Measurements from ENCODE around the gene SHROOM4. TPM values are rescaled to one million over a fixed set of nuclear protein-coding genes. Genes with fewer than 3 reads are reported as not detected.

The SHROOM4 gene
- total RNA-seq, 2 experiments from 2014 or later: not detected

- ChIA-PET POLR2A (no interaction called here), CTCF (ENCODE audit: unreplicated experiment) (no interaction called here)
- H2AFZ ChIP-seq (ENCODE audit: low read length): no peak overlapping the region
- no peaks in the 10 kb centered on the region for H3K9me3 ChIP-seq (ENCODE audit: low read length)
- BruUV-seq (replicated peaks): no TSS peak
- no peak for TF ChIP-seq CTCF (conservative IDR thresholded peaks at IDR 0.05; ENCODE audit: low read length)
- no peak for TF ChIP-seq EZH2phosphoT487 (IDR thresholded peaks at IDR 0.05; ENCODE audit: borderline replicate concordance, low read depth, low read length)
- H3K4me3 ChIP-seq (ENCODE audit: low read depth, low read length, poor library complexity, severe bottlenecking): no peak overlapping the region
- no peaks in the 10 kb centered on the region for H3K79me2 ChIP-seq (ENCODE audit: insufficient read depth, low read depth, low read length)
- H3K27ac ChIP-seq (ENCODE audit: low read depth, low read length, poor library complexity, severe bottlenecking): no peak overlapping the region
- no peak overlapping the region for H3K4me2 ChIP-seq (ENCODE audit: low read length)
- no peak for DNase-seq (ENCODE audit: low spot score)
- no peaks in the 10 kb centered on the region for H3K9me2 ChIP-seq (ENCODE audit: insufficient read depth, low read length)
- no peaks in the 10 kb centered on the region for H4K20me1 ChIP-seq (ENCODE audit: insufficient read depth, low read length)
- no peaks in the 10 kb centered on the region for H3K36me3 ChIP-seq (ENCODE audit: insufficient read depth, low read length)
- H3K4me1 ChIP-seq (ENCODE audit: insufficient read depth, low read length, poor library complexity, severe bottlenecking): no peaks in the 10 kb centered on the region
- intact Hi-C loops (cut with micrococcal nuclease; ENCODE audit: unreplicated experiment): no loop called here
Measured at GRCh38 chrX:50779694-50780093, 34.3 kb downstream of the SHROOM4 start.

GRCh38 chrX:50778272-50778671 lies 35.7 kb downstream of the SHROOM4 start:
- Histone ChIP-seq H3K27ac (ENCODE audit: low read depth, low read length, poor library complexity, severe bottlenecking) (no peak overlapping the region), H3K9me2 (ENCODE audit: insufficient read depth, low read length) (no peaks in the 10 kb centered on the region), H2AFZ (ENCODE audit: low read length) (no peak overlapping the region), H3K79me2 (ENCODE audit: insufficient read depth, low read depth, low read length) (no peaks in the 10 kb centered on the region), H3K9me3 (ENCODE audit: low read length) (no peaks in the 10 kb centered on the region), H3K4me3 (ENCODE audit: low read depth, low read length, poor library complexity, severe bottlenecking) (no peak overlapping the region), H4K20me1 (ENCODE audit: insufficient read depth, low read length) (no peaks in the 10 kb centered on the region), H3K4me1 (ENCODE audit: insufficient read depth, low read length, poor library complexity, severe bottlenecking) (no peaks in the 10 kb centered on the region), H3K4me2 (ENCODE audit: low read length) (no peak overlapping the region), H3K36me3 (ENCODE audit: insufficient read depth, low read length) (no peaks in the 10 kb centered on the region)
- ChIA-PET POLR2A (no interaction called here), CTCF (ENCODE audit: unreplicated experiment) (no interaction called here)
- no peak for DNase-seq (ENCODE audit: low spot score)
- no peak for TF ChIP-seq EZH2phosphoT487 (IDR thresholded peaks at IDR 0.05; ENCODE audit: borderline replicate concordance, low read depth, low read length)
- no peak for TF ChIP-seq CTCF (conservative IDR thresholded peaks at IDR 0.05; ENCODE audit: low read length)
- intact Hi-C loops (cut with micrococcal nuclease; ENCODE audit: unreplicated experiment): no loop called here
- BruUV-seq (replicated peaks): no TSS peak

GRCh38 chrX:50776248-50776647 lies 37.7 kb downstream of the SHROOM4 start:
- BruUV-seq (replicated peaks): no TSS peak
- Histone ChIP-seq H3K4me3 (ENCODE audit: low read depth, low read length, poor library complexity, severe bottlenecking) (no peak overlapping the region), H3K9me3 (ENCODE audit: low read length) (no peaks in the 10 kb centered on the region), H3K4me2 (ENCODE audit: low read length) (no peak overlapping the region), H3K27ac (ENCODE audit: low read depth, low read length, poor library complexity, severe bottlenecking) (no peak overlapping the region), H4K20me1 (ENCODE audit: insufficient read depth, low read length) (no peaks in the 10 kb centered on the region), H3K4me1 (ENCODE audit: insufficient read depth, low read length, poor library complexity, severe bottlenecking) (no peaks in the 10 kb centered on the region), H3K9me2 (ENCODE audit: insufficient read depth, low read length) (no peaks in the 10 kb centered on the region), H3K36me3 (ENCODE audit: insufficient read depth, low read length) (no peaks in the 10 kb centered on the region), H3K79me2 (ENCODE audit: insufficient read depth, low read depth, low read length) (no peaks in the 10 kb centered on the region), H2AFZ (ENCODE audit: low read length) (no peak overlapping the region)
- ChIA-PET POLR2A (no interaction called here), CTCF (ENCODE audit: unreplicated experiment) (no interaction called here)
- TF ChIP-seq EZH2phosphoT487 (IDR thresholded peaks at IDR 0.05; ENCODE audit: borderline replicate concordance, low read depth, low read length): no peak
- TF ChIP-seq CTCF (conservative IDR thresholded peaks at IDR 0.05; ENCODE audit: low read length): no peak
- intact Hi-C loops (cut with micrococcal nuclease; ENCODE audit: unreplicated experiment): no loop called here
- no peak for DNase-seq (ENCODE audit: low spot score)
